ENCODE measurements around the gene RPAP2. TPM values are rescaled to one million over a fixed set of nuclear protein-coding genes. Genes with fewer than 3 reads are reported as not detected.
A peak's percentile ranks its signal among the peaks of the same experiment; 100 is the strongest.

RPAP2 gene
- polyA plus RNA-seq, 3 donors = 4.4 to 7.8 (median 7.3) TPM

GRCh38 chr1:92447033-92447681 is 148.3 kb downstream of the RPAP2 start:
- H3K27ac Mint-ChIP-seq = no peak overlapping the region
- no peak overlapping the region for H3K9ac ChIP-seq (ENCODE audit: insufficient read depth, low read length, poor library complexity, severe bottlenecking)
- no peaks in the 10 kb centered on the region for H3K9me3 ChIP-seq (replicated peaks in 1 of 2; ENCODE audit: control insufficient read depth in 1 of 2, insufficient read depth in 1 of 2, low read length in 2 of 2)
- H3K4me3 ChIP-seq (replicated peaks in 1 of 3; ENCODE audit: low read depth in 2 of 3, low read length in 3 of 3) = no peak overlapping the region
- no peak for TF ChIP-seq CTCF (IDR thresholded peaks at IDR 0.05)
- H2AFZ ChIP-seq (ENCODE audit: insufficient read depth, low read depth, low read length, poor library complexity, severe bottlenecking) = no peak overlapping the region
- H3K4me2 ChIP-seq (replicated peaks; ENCODE audit: extremely low read depth, low read length, poor library complexity, severe bottlenecking) = no peak overlapping the region
- intact Hi-C loops (cut with micrococcal nuclease) = no loop called here
- H3K4me1 ChIP-seq (ENCODE audit: control insufficient read depth in 1 of 2, insufficient read depth in 2 of 2, low read length in 2 of 2) = no peaks in the 10 kb centered on the region
- no peaks in the 10 kb centered on the region for H3K27me3 ChIP-seq (ENCODE audit: control insufficient read depth in 2 of 2, insufficient read depth in 2 of 2, low read length in 2 of 2)
- WGBS (ENCODE audit: insufficient coverage) = 89% methylated on average over 1 of the region's 3 CpGs
- peaks cover 0 to 5% (median 2%) of the 10 kb centered on the region in 3 donors for H3K27me3 Mint-ChIP-seq (ENCODE audit: low read depth in 3 of 3)
- H3K36me3 Mint-ChIP-seq = no peaks in the 10 kb centered on the region
- no peaks in the 10 kb centered on the region for H3K36me3 ChIP-seq (replicated peaks in 1 of 2; ENCODE audit: control insufficient read depth in 1 of 2, insufficient read depth in 2 of 2, low read length in 2 of 2)
- H3K4me3 Mint-ChIP-seq = no peak overlapping the region
- DNase-seq = no peak
- no peak overlapping the region for H3K27ac ChIP-seq (ENCODE audit: low read depth in 1 of 2, low read length in 2 of 2)
- peaks cover 3% of the 10 kb centered on the region for H3K4me1 Mint-ChIP-seq
- H3K79me2 ChIP-seq (ENCODE audit: insufficient read depth, low read length) = no peaks in the 10 kb centered on the region
- peaks cover 0 to 7% (median 0%) of the 10 kb centered on the region in 7 donors for H3K9me3 Mint-ChIP-seq
- no peaks in the 10 kb centered on the region for H4K20me1 ChIP-seq (ENCODE audit: insufficient read depth, low read length)

- H3K36me3 Mint-ChIP-seq = no peaks in the 10 kb centered on the region
- H3K27me3 ChIP-seq (ENCODE audit: control insufficient read depth in 2 of 2, insufficient read depth in 2 of 2, low read length in 2 of 2) = no peaks in the 10 kb centered on the region
- H3K4me3 ChIP-seq (replicated peaks in 1 of 3; ENCODE audit: low read depth in 2 of 3, low read length in 3 of 3) = no peak overlapping the region
- intact Hi-C loops (cut with micrococcal nuclease) = no loop called here
- no peak overlapping the region for H2AFZ ChIP-seq (ENCODE audit: insufficient read depth, low read depth, low read length, poor library complexity, severe bottlenecking)
- peaks cover 0 to 5% (median 2%) of the 10 kb centered on the region in 3 donors for H3K27me3 Mint-ChIP-seq (ENCODE audit: low read depth in 3 of 3)
- no peaks in the 10 kb centered on the region for H3K79me2 ChIP-seq (ENCODE audit: insufficient read depth, low read length)
- H3K9me3 Mint-ChIP-seq = peaks cover 0 to 8% (median 0%) of the 10 kb centered on the region in 7 donors
- no peak overlapping the region for H3K27ac ChIP-seq (ENCODE audit: low read depth in 1 of 2, low read length in 2 of 2)
- H3K4me1 ChIP-seq (ENCODE audit: control insufficient read depth in 1 of 2, insufficient read depth in 2 of 2, low read length in 2 of 2) = no peaks in the 10 kb centered on the region
- WGBS (ENCODE audit: insufficient coverage) = no CpG with 5 or more reads among the region's 2 CpGs
- no peak overlapping the region for H3K4me2 ChIP-seq (replicated peaks; ENCODE audit: extremely low read depth, low read length, poor library complexity, severe bottlenecking)
- no peak overlapping the region for H3K9ac ChIP-seq (ENCODE audit: insufficient read depth, low read length, poor library complexity, severe bottlenecking)
- DNase-seq = no peak
- H3K36me3 ChIP-seq (replicated peaks in 1 of 2; ENCODE audit: control insufficient read depth in 1 of 2, insufficient read depth in 2 of 2, low read length in 2 of 2) = no peaks in the 10 kb centered on the region
- H3K9me3 ChIP-seq (replicated peaks in 1 of 2; ENCODE audit: control insufficient read depth in 1 of 2, insufficient read depth in 1 of 2, low read length in 2 of 2) = no peaks in the 10 kb centered on the region
- no peaks in the 10 kb centered on the region for H4K20me1 ChIP-seq (ENCODE audit: insufficient read depth, low read length)
- TF ChIP-seq CTCF (IDR thresholded peaks at IDR 0.05) = no peak
- H3K4me1 Mint-ChIP-seq = peaks cover 3% of the 10 kb centered on the region
- H3K4me3 Mint-ChIP-seq = no peak overlapping the region
- H3K27ac Mint-ChIP-seq = peak overlapping the region in 1 of 7 donors; percentile 48
Observed at GRCh38 chr1:92447976-92448375, 149.1 kb downstream of the RPAP2 start.

Small RNAs within 50 kb of the gene (small RNA-seq; reads per million reads assigned to genes)
- gene RN7SL824P (ENCODE audit: insufficient read length, low read depth) = not detected

Other genes starting within 250 kb of the RPAP2 start
- not detected for gene SETSIP, start 223.6 kb upstream of the RPAP2 start, polyA plus RNA-seq
- gene BTBD8, start 218.7 kb upstream of the RPAP2 start, polyA plus RNA-seq = 1 to 10 TPM in 1 of 3 donors, under 1 TPM in 2; 0.44 to 1.1 (median 0.88) TPM
- gene C1orf146, start 81.1 kb upstream of the RPAP2 start, polyA plus RNA-seq = not detected
- 1 to 10 TPM; 2.1 to 4.1 (median 2.6) TPM for gene GLMN, start 72 bp upstream of the RPAP2 start, polyA plus RNA-seq
- under 1 TPM in 1 of 3 donors, not detected in 2; 0.35 TPM for gene GFI1, start 187.9 kb downstream of the RPAP2 start, polyA plus RNA-seq